SK-N-SH treated with all-trans-retinoic acid at 6 μM for 48 hours (cell line): ENCODE data around the gene CAMK4.

Experiments
- ATAC-seq: fragments of 200-7000 bp; cut with Tn5 transposase; 3 replicates; pipeline ENCODE4 v1.9.1; 2020; ENCODE audit warnings: mild to moderate bottlenecking, moderate library complexity
- ARNTL ChIP-seq: fragments of 450-650 bp; formaldehyde crosslinking; IDR thresholded peaks from 2 replicates; pipeline ENCODE4 v1.5.0; 2020; ENCODE audit warnings: low read depth, mild to moderate bottlenecking, moderate library complexity, borderline replicate concordance
- BACH2 ChIP-seq: fragments of 250-450 bp; sonication (Bioruptor Pico); IDR thresholded peaks from 2 replicates; pipeline ENCODE4 v1.9.0; 2021; ENCODE audit warnings: mild to moderate bottlenecking, borderline replicate concordance
- CSDC2 ChIP-seq: fragments of 250-450 bp; sonication (Bioruptor Pico); IDR thresholded peaks from 2 replicates; pipeline ENCODE4 v1.5.0; 2020; ENCODE audit warnings: mild to moderate bottlenecking, moderate library complexity
- ESRRG ChIP-seq: fragments of 250-450 bp; sonication (Bioruptor Pico); IDR thresholded peaks from 2 replicates; pipeline ENCODE4 v1.6.1; 2021; ENCODE audit warnings: mild to moderate bottlenecking
- GLIS3 ChIP-seq: fragments of 250-450 bp; sonication (Bioruptor Pico); IDR thresholded peaks from 2 replicates; pipeline ENCODE4 v1.5.0; 2020; ENCODE audit warnings: mild to moderate bottlenecking, moderate library complexity
- ISL1 ChIP-seq: fragments of 250-450 bp; sonication (Bioruptor Pico); IDR thresholded peaks from 2 replicates; pipeline ENCODE4 v2.1.2; 2022; ENCODE audit warnings: mild to moderate bottlenecking, moderate library complexity
- OSR1 ChIP-seq: fragments of 250-450 bp; sonication (Bioruptor Pico); IDR thresholded peaks from 2 replicates; pipeline ENCODE4 v1.8.0; 2022; ENCODE audit warnings: moderate library complexity, mild to moderate bottlenecking, inconsistent platforms
- PATZ1 ChIP-seq: fragments of 250-450 bp; sonication (Bioruptor Pico); IDR thresholded peaks from 2 replicates; pipeline ENCODE4 v1.8.0; 2020; ENCODE audit warnings: mild to moderate bottlenecking, moderate library complexity, borderline replicate concordance
- PPARA ChIP-seq: fragments of 250-450 bp; sonication (Bioruptor Pico); IDR thresholded peaks from 2 replicates; pipeline ENCODE4 v1.5.0; 2020; ENCODE audit warnings: mild to moderate bottlenecking, borderline replicate concordance
- RARB ChIP-seq: fragments of 250-450 bp; sonication (Bioruptor Pico); IDR thresholded peaks from 2 replicates; pipeline ENCODE4 v1.8.0; 2021; ENCODE audit warnings: mild to moderate bottlenecking, moderate library complexity
- SNAI2 ChIP-seq: fragments of 250-450 bp; sonication (Bioruptor Pico); IDR thresholded peaks from 2 replicates; pipeline ENCODE4 v1.5.0; 2020; ENCODE audit warnings: mild to moderate bottlenecking, moderate library complexity
- TCF4 ChIP-seq: fragments of 250-450 bp; sonication (Bioruptor Pico); IDR thresholded peaks from 2 replicates; pipeline ENCODE4 v1.8.0; 2021; ENCODE audit warnings: mild to moderate bottlenecking, moderate library complexity, borderline replicate concordance
- TOX ChIP-seq: fragments of 250-450 bp; sonication (Bioruptor Pico); IDR thresholded peaks from 2 replicates; pipeline ENCODE4 v1.8.0; 2021; ENCODE audit warnings: mild to moderate bottlenecking, moderate library complexity, borderline replicate concordance
- ZC3H10 ChIP-seq: fragments of 250-450 bp; sonication (Bioruptor Pico); IDR thresholded peaks from 2 replicates; pipeline ENCODE4 v1.5.1; 2021; ENCODE audit warnings: mild to moderate bottlenecking, moderate library complexity
- ZFP3 ChIP-seq: fragments of 250-450 bp; sonication (Bioruptor Pico); IDR thresholded peaks from 2 replicates; pipeline ENCODE4 v1.5.0; 2020; ENCODE audit warnings: mild to moderate bottlenecking, moderate library complexity
- ZFP30 ChIP-seq: fragments of 450-650 bp; formaldehyde crosslinking; IDR thresholded peaks from 2 replicates; pipeline ENCODE4 v1.5.0; 2022; ENCODE audit warnings: mild to moderate bottlenecking, moderate library complexity
- ZNF565 ChIP-seq: fragments of 450-650 bp; formaldehyde crosslinking; conservative IDR thresholded peaks from 2 replicates; pipeline ENCODE4 v1.5.0; 2020; ENCODE audit warnings: low read depth, mild to moderate bottlenecking, moderate library complexity
- ZNF70 ChIP-seq: fragments of 450-650 bp; formaldehyde crosslinking; IDR thresholded peaks from 2 replicates; pipeline ENCODE4 v1.5.0; 2020; ENCODE audit warnings: mild to moderate bottlenecking, moderate library complexity
- ZNF8 ChIP-seq: fragments of 450-650 bp; formaldehyde crosslinking; IDR thresholded peaks from 2 replicates; pipeline ENCODE4 v1.5.0; 2020; ENCODE audit warnings: mild to moderate bottlenecking, moderate library complexity
- TF ChIP-seq, protein P1 (sequence below): fragments of 250-450 bp; sonication (Bioruptor Pico); IDR thresholded peaks from 2 replicates; pipeline ENCODE4 v1.5.1; 2020; ENCODE audit warnings: low read depth, mild to moderate bottlenecking, moderate library complexity
- TF ChIP-seq, protein P2 (sequence below): fragments of 250-450 bp; sonication (Bioruptor Pico); IDR thresholded peaks from 2 replicates; pipeline ENCODE4 v1.8.0; 2021; ENCODE audit warnings: low read depth, mild to moderate bottlenecking, moderate library complexity, borderline replicate concordance
- TF ChIP-seq, protein P3 (sequence below): fragments of 250-450 bp; sonication (Bioruptor Pico); IDR thresholded peaks from 2 replicates; pipeline ENCODE4 v1.5.0; 2020; ENCODE audit warnings: mild to moderate bottlenecking, moderate library complexity

The CAMK4 gene

DNA sequence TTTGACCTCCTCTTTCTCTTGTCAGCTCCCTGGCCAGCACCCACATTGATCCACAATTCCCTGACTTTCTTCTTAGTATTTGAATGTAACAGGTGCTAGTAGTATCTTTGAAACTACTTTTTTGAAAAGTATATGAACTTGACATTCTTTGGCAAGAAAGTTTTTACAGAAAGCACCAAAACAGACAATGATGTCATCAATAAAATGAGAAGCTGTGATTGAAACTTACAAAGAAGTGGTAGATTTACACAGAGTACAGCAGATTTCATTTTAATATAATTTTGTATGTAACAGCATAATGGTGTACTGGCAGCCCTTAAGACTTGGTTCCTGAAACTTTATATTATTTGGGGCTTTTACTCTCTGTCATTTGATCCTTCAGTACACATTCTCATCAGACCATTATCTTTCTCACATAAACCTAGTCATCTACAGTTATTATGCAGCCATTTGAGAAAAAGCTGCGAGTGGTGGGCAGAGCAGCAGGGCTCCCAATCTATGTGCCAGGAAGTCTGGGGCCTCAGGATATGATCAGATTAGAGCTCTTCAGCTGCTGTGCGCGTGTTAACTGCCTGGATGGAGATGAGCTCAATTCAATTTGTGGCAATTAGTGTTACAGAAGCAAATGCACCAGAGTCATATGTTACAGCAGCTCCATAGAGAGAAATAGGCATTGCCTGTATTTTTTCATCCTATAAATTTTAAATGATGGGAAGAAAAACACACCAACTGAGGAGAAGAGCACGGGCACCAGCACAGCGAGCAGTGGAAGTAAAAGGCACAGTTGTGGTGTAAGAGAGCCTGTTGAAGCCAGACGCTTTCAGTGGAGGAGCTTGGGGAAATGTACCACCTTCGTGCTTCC lies 162.0 kb downstream of the CAMK4 start:
- ATAC-seq: peak; percentile 87
- TF ChIP-seq ZNF8 (CRISPR knock-in tag): peak; percentile 44; the same call in 1 of the 2 replicates
- TF ChIP-seq, protein P1, sequence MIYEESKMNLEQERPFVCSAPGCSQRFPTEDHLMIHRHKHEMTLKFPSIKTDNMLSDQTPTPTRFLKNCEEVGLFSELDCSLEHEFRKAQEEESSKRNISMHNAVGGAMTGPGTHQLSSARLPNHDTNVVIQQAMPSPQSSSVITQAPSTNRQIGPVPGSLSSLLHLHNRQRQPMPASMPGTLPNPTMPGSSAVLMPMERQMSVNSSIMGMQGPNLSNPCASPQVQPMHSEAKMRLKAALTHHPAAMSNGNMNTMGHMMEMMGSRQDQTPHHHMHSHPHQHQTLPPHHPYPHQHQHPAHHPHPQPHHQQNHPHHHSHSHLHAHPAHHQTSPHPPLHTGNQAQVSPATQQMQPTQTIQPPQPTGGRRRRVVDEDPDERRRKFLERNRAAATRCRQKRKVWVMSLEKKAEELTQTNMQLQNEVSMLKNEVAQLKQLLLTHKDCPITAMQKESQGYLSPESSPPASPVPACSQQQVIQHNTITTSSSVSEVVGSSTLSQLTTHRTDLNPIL (CRISPR knock-in tag): no peak
- no peak for TF ChIP-seq PPARA (CRISPR knock-in tag)
- TF ChIP-seq, protein P2, sequence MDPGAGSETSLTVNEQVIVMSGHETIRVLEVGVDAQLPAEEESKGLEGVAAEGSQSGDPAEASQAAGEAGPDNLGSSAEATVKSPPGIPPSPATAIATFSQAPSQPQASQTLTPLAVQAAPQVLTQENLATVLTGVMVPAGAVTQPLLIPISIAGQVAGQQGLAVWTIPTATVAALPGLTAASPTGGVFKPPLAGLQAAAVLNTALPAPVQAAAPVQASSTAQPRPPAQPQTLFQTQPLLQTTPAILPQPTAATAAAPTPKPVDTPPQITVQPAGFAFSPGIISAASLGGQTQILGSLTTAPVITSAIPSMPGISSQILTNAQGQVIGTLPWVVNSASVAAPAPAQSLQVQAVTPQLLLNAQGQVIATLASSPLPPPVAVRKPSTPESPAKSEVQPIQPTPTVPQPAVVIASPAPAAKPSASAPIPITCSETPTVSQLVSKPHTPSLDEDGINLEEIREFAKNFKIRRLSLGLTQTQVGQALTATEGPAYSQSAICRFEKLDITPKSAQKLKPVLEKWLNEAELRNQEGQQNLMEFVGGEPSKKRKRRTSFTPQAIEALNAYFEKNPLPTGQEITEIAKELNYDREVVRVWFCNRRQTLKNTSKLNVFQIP (CRISPR knock-in tag): no peak
- TF ChIP-seq, protein P3, sequence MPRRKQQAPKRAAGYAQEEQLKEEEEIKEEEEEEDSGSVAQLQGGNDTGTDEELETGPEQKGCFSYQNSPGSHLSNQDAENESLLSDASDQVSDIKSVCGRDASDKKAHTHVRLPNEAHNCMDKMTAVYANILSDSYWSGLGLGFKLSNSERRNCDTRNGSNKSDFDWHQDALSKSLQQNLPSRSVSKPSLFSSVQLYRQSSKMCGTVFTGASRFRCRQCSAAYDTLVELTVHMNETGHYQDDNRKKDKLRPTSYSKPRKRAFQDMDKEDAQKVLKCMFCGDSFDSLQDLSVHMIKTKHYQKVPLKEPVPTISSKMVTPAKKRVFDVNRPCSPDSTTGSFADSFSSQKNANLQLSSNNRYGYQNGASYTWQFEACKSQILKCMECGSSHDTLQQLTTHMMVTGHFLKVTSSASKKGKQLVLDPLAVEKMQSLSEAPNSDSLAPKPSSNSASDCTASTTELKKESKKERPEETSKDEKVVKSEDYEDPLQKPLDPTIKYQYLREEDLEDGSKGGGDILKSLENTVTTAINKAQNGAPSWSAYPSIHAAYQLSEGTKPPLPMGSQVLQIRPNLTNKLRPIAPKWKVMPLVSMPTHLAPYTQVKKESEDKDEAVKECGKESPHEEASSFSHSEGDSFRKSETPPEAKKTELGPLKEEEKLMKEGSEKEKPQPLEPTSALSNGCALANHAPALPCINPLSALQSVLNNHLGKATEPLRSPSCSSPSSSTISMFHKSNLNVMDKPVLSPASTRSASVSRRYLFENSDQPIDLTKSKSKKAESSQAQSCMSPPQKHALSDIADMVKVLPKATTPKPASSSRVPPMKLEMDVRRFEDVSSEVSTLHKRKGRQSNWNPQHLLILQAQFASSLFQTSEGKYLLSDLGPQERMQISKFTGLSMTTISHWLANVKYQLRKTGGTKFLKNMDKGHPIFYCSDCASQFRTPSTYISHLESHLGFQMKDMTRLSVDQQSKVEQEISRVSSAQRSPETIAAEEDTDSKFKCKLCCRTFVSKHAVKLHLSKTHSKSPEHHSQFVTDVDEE: peak; percentile 96
- no peak for TF ChIP-seq CSDC2 (CRISPR knock-in tag)
- TF ChIP-seq ZFP30: no peak
- no peak for TF ChIP-seq GLIS3 (CRISPR knock-in tag)
- 0 out of 2 replicates have a peak, but pooled peaks have one; percentile 46 for TF ChIP-seq ZNF565
- no peak for TF ChIP-seq BACH2 (CRISPR knock-in tag)
- no peak for TF ChIP-seq ZC3H10 (CRISPR knock-in tag)
- TF ChIP-seq ARNTL: 0 out of 2 replicates have a peak, but pooled peaks have one; percentile 33
- no peak for TF ChIP-seq ZNF70 (CRISPR knock-in tag)
- TF ChIP-seq RARB (CRISPR knock-in tag): no peak
- no peak for TF ChIP-seq OSR1
- TF ChIP-seq ZFP3: no peak
- peak; percentile 71; the same call in 1 of the 2 replicates for TF ChIP-seq SNAI2
- peak; percentile 97 for TF ChIP-seq TCF4 (CRISPR knock-in tag)
- TF ChIP-seq ISL1 (CRISPR knock-in tag): peak; percentile 87

DNA sequence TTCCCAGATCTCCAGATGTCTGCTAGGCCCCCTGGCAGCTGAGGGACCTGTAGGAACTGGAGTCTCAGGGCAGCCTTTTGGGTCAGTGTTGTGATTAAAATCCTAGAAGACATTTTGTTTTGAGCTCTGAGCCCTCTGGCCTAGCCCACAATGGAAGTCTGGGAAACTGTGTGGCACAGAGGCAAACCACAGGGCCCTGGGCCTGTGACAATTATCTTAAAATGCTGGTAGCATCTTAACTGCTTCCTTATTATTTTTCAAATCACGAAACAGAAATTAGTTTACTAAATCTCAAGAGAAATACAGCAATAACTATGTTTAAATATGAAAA lies 162.6 kb downstream of the CAMK4 start:
- TF ChIP-seq, protein P2 (CRISPR knock-in tag): no peak
- TF ChIP-seq ESRRG (CRISPR knock-in tag) (no peak), RARB (CRISPR knock-in tag) (no peak), ZC3H10 (CRISPR knock-in tag) (no peak), ISL1 (CRISPR knock-in tag) (no peak), PATZ1 (CRISPR knock-in tag) (no peak), ZNF565 (no peak), SNAI2 (no peak), TCF4 (CRISPR knock-in tag) (no peak), ZFP3 (no peak), TOX (CRISPR knock-in tag) (no peak), ZFP30 (no peak), PPARA (CRISPR knock-in tag) (no peak), ZNF8 (CRISPR knock-in tag) (no peak), OSR1 (no peak)
- ATAC-seq: peak; percentile 55
